ENCODE data around the gene SNORC.

Gene SNORC

DNA sequence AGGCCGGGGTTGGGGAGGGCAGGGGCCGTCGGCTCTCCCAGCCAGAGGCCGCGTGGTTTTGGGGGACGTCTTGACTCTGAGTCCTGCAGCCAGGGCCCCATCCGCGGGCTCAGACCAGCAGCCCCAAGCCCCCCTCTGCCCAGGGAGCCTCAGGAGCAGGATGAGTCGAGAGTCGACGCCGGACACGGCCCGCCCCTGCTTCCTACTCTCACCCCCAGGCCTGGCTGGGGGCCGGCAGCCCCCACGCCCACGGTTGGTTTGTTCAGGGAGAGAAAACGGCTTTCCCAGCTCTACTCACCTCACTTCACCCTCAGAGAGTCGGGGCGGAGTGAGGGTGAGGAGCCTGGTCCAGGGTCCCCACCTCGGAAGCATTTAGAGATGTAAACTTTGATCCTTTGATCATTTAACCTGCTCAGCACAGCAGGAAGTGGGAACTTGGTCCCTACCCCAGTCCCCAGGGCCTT lies 6.9 kb downstream of the SNORC start:
- 0 out of 2 replicates have a peak overlapping the region, but pooled peaks have one; percentile 11 for H3K4me3 ChIP-seq (replicated peaks; ENCODE audit: low read depth, low read length)
- DNase-seq (ENCODE audit: extremely low read depth, low read depth): no peak
- TF ChIP-seq, protein P1, sequence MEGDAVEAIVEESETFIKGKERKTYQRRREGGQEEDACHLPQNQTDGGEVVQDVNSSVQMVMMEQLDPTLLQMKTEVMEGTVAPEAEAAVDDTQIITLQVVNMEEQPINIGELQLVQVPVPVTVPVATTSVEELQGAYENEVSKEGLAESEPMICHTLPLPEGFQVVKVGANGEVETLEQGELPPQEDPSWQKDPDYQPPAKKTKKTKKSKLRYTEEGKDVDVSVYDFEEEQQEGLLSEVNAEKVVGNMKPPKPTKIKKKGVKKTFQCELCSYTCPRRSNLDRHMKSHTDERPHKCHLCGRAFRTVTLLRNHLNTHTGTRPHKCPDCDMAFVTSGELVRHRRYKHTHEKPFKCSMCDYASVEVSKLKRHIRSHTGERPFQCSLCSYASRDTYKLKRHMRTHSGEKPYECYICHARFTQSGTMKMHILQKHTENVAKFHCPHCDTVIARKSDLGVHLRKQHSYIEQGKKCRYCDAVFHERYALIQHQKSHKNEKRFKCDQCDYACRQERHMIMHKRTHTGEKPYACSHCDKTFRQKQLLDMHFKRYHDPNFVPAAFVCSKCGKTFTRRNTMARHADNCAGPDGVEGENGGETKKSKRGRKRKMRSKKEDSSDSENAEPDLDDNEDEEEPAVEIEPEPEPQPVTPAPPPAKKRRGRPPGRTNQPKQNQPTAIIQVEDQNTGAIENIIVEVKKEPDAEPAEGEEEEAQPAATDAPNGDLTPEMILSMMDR (IDR thresholded peaks at IDR 0.05; ENCODE audit: low read depth, low read length, missing control alignments): no peak

DNA sequence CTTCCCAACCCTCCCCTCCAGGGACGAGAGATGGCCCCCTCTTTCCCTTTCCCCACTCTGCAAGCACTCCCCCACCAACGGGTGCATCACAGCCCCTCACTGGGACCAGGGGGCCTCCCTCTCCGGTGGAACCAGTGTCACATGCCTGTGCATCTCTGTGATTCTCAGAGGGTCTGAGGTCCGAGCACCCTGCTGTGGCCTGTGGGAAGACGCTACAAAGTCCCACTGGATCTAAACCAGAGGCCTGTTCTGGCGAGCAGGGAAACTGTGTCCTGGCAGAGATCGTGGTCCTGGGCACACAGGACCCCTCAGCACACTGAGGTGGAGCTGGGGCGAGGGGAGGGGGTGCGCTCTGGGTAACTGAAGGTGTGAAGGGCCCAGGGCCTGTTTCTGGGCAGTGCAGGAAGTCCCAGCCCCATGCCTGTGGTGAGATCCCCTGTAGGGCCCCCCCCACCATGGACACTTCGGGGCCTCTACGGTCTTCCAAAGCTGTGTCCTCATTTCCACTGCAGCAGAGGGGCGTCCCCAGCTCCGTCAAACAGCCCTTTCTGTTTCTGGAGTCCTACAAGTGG lies 8.0 kb downstream of the SNORC start:
- DNase-seq (ENCODE audit: extremely low read depth, low read depth): no peak
- H3K4me3 ChIP-seq (replicated peaks; ENCODE audit: low read depth, low read length): no peak overlapping the region
- TF ChIP-seq, protein P1 (IDR thresholded peaks at IDR 0.05; ENCODE audit: low read depth, low read length, missing control alignments): no peak

DNA sequence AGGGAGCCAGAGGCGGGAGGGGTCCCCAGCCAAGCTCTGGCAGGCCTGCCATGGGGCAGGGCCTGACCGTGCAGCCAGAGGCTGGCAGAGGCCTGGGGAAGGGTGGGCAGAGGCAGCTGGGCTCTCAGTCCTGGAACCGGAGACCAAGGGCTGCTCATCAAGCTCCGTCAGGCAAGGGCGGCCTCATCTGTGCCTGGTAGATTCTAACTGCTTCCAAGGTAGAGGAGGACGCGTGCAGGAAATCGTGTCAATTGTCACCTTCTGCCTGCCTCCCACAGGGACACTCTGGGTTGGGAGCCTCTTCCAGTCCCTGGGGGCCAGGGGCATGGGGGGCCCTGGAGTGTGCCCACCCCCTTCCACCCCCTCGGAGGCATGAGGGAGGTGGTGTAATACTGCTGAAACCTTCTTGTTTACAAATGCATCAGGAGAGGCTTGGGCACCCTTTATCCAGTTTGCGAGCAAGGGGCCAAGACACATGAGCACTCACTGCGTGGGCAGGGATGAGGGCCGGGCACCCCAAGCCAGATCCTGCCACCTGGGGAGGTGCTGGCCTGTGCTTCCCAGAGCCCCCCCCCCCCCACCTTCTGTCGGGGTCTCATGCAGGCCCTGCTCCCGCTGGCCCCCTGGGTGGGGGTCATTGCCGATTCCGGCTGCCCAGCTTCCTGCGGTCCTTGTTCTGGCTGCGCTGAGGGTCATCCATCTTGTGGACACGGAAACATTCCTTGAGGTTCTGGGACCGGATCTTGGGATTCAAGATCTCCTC lies 9.0 kb downstream of the SNORC start:
- DNase-seq (ENCODE audit: extremely low read depth, low read depth): no peak
- TF ChIP-seq, protein P1 (IDR thresholded peaks at IDR 0.05; ENCODE audit: low read depth, low read length, missing control alignments): no peak
- H3K4me3 ChIP-seq (replicated peaks; ENCODE audit: low read depth, low read length): no peak overlapping the region

DNA sequence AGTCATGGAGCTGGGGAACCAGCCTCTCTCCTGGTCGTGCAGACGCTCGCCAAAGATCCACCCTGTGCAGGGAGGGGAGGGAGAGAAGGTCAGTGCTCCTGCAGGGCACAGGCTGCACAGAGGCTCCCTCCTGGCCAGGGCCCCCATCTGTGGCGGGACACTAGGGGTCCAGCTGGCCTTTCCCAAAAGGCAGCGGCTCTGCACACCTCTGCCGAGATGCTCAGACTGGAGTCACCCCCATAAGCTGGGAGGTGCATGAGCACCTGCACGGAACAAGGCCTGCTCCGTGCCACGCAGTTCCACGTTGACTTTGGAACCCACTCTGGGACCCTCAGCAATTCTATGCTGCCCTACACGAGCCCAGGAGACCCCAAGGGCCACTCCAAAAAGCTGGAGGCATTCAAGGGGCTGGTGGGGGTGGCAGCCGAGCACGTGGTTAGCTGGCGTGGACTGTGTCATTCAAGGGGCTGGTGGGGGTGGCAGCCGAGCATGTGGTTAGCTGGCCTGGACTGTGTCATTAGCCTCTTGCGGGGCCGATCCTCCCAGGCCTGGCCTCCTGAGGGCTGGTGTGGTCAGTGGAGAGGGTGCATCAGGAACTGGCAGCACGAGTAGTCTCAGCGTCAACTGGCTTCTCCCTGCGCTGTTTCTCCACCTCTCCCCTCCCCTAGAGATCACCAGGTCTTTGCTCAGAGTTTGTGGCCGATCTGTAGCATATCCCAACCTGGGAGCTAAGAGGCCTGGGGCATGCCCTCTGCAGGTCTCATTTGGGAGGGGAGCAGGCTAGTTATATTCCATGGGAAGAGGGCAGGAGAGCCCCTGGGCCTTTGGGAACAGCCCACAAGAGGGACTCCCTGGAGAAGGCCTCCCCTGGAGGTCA lies 9.8 kb downstream of the SNORC start:
- no peak overlapping the region for H3K4me3 ChIP-seq (replicated peaks; ENCODE audit: low read depth, low read length)

DNA sequence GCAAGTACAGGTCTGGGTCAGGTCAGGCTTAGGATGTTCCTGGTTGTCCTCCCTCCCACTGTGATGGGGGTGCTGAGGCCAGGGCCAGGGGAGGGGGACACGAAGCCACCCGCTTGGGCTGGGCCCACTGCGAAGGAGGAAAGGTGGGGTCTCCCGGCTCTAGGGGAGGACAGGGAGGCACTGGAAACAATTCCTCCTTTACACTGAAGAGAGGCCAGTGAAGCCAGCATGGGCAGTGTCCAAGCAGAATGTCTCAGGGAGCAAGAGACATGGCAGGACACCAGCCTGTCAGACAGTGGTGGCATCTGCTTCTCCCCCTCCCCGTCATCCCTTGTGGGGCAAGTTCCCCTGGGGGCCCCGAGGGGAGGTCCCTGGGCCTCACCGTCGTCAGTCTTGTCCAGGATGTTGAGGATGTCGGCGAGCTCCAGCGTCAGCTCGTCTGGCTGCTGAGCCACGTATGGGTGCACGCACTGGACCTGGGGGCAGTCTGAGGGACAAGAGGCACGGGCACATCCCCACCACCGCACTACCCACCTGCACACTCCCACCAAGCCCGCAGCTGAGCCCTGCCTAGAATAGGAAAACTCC lies 10.8 kb downstream of the SNORC start:
- no peak for DNase-seq (ENCODE audit: extremely low read depth, low read depth)
- TF ChIP-seq, protein P1 (IDR thresholded peaks at IDR 0.05; ENCODE audit: low read depth, low read length, missing control alignments): no peak
- no peak overlapping the region for H3K4me3 ChIP-seq (replicated peaks; ENCODE audit: low read depth, low read length)

More for the DNA sequence above, 9.8 kb downstream of the SNORC start:
- no peak for DNase-seq (ENCODE audit: extremely low read depth, low read depth)
- TF ChIP-seq, protein P1 (IDR thresholded peaks at IDR 0.05; ENCODE audit: low read depth, low read length, missing control alignments): no peak

DNA sequence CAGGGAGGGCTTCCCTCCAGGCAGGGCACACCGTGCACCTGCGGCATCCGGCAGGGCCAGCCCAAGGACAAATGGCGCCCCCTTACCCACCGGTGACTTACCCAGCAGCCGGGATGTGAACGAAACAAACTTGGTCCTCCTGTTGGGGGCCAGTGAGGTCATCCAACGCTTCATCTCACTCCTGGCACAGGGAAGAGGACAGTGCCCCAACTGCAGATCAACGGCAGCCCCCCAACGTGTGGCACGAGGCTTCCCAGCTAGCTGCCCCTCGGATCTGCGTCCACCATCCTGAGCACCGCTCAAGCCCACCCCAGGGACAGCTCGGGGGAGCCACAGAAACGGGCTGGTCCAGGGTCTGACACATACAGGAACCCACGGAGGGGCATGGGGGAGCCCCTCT lies 12.0 kb downstream of the SNORC start:
- no peak for DNase-seq (ENCODE audit: extremely low read depth, low read depth)
- TF ChIP-seq, protein P1 (IDR thresholded peaks at IDR 0.05; ENCODE audit: low read depth, low read length, missing control alignments): no peak
- H3K4me3 ChIP-seq (replicated peaks; ENCODE audit: low read depth, low read length): no peak overlapping the region

All from HFF-Myc (cell line).